Retinal pigment epithelial cell (primary cell): ENCODE data around the gene PPIL6.

ENCODE experiments used
- DNase-seq: peaks from one replicate; pipeline ENCODE4 v3.0.0-alpha.2; 2010; ENCODE audit warnings: low read depth
- H3K4me3 ChIP-seq: 2 replicates; pipeline ENCODE4 v1.5.1; 2011; ENCODE audit warnings: mild to moderate bottlenecking, low read length, control low read depth, moderate library complexity
- TF ChIP-seq, protein P1 (sequence below): conservative IDR thresholded peaks from 2 replicates; pipeline ENCODE4 v1.5.1; 2011; ENCODE audit warnings: low read depth, low read length, control low read depth, inconsistent platforms

Gene PPIL6

DNA sequence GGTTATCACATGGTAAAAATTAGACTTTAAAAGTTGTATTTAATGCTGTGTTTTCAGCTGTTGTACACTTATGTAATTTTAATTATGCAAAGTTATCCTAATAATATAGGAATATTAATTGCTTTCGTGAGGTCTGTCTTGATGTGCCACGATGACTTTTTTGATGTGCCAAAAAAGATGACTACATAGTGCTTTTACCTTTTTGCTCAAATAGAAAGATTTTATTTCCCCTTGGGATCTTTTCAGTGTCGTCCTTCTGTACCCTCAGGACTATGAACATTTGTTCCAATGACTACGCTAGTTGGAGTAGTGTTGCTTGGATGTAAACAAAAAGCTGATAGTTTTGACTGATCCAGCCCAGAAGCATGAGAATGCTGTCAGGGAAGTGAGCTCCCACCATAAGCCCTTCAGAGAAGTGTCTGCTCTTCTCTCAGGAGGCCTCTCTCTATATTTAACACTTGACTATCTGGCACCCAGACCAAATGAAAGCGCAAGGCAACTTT, 56.9 kb downstream of the PPIL6 start:
- H3K4me3 ChIP-seq, result peak overlapping the region; percentile 64
- DNase-seq, result no peak
- TF ChIP-seq, protein P1, sequence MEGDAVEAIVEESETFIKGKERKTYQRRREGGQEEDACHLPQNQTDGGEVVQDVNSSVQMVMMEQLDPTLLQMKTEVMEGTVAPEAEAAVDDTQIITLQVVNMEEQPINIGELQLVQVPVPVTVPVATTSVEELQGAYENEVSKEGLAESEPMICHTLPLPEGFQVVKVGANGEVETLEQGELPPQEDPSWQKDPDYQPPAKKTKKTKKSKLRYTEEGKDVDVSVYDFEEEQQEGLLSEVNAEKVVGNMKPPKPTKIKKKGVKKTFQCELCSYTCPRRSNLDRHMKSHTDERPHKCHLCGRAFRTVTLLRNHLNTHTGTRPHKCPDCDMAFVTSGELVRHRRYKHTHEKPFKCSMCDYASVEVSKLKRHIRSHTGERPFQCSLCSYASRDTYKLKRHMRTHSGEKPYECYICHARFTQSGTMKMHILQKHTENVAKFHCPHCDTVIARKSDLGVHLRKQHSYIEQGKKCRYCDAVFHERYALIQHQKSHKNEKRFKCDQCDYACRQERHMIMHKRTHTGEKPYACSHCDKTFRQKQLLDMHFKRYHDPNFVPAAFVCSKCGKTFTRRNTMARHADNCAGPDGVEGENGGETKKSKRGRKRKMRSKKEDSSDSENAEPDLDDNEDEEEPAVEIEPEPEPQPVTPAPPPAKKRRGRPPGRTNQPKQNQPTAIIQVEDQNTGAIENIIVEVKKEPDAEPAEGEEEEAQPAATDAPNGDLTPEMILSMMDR, result no peak

DNA sequence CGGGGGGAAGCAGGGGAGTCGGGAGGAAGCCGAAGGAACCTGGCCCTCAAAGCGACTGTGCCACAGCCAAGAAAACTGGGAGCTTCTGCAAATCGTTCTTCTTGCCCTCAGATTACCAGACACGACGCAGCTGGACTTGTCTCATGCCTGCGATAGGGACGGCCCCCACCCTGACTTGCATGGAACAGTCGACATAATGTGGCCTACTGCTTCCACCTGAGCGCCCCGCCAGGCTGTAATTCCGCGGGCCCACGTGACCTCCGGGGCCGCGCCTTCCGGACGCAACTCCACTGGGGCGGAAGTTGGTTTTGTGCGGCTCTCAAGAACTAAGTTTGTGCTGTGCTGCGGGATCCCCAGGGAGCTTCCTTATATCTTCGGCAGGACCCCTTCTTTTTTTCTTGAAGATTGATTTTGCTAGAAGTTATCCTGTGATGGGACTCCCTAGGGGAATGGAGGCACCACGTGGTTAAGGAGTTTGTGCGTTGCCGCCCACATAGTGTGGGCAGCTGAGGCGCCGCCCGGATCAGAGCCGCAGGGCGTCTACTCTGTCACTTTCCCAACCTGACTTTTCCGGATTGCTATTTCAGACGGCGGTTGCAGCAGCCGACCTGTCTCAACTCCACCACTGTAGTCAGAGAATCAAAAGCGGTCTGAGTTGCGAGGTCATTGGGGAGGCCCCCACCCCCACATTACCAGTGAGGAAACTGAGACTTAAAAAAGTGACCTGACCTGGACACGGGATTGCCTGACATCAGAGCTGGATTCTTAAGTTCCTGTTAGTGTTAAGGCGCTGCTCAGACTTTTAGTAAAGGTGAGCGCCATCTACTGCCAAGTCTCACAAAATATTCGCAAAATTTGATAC, 57.6 kb downstream of the PPIL6 start:
- DNase-seq, result peak; percentile 76
- peak overlapping the region; percentile 64 for H3K4me3 ChIP-seq
- TF ChIP-seq, protein P1, result peak; percentile 57

DNA sequence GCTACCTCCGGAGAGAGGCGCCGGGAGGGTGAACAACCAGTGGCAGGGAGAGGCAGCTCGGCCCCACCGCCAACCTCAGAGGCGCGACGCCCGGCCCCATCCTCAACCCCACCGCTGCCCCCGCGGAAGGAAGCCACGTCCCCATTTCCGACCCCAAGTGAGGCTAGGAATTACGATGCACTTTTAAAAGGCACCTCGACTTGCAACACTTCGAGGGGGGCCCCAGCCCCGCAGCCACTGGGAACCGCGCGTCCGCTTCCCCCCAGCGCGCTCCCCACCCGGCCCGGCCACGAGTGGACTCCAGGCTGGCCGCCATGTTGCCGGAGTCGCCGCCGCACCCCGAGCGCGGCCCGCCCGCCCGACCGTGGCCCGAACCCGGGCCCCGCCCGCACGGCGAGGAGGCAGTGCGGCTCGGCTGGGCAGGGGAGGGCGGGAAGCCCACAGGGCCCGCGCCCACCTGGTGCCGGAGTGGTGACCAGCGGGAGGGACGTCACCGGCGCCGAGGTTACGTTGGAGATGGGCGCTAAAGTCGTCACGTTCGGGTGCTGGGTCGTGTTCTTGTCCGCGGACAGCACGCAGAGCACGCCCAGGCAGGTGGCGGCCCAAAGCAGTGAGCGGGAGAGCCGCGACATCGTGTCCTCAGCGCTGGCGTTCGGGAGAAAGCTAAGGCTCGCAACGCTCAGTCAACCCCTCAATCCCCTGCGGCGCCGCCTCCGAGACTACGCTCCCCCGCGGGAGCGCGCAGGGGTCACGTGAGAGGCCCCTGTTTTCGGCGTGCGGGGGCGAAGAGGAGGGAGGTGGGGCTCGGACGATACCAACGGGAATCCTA, 58.5 kb downstream of the PPIL6 start, which contains the start of gene CD164:
Gene CD164 (minus strand): TSS at position 721 of the 829 bp plus-strand sequence. CDS start 89 bp downstream, at position 632.
- H3K4me3 ChIP-seq, result peak within 1 kb of the TSS; percentile 64
- peak; percentile 84 for DNase-seq
- TF ChIP-seq, protein P1, result no peak

DNA sequence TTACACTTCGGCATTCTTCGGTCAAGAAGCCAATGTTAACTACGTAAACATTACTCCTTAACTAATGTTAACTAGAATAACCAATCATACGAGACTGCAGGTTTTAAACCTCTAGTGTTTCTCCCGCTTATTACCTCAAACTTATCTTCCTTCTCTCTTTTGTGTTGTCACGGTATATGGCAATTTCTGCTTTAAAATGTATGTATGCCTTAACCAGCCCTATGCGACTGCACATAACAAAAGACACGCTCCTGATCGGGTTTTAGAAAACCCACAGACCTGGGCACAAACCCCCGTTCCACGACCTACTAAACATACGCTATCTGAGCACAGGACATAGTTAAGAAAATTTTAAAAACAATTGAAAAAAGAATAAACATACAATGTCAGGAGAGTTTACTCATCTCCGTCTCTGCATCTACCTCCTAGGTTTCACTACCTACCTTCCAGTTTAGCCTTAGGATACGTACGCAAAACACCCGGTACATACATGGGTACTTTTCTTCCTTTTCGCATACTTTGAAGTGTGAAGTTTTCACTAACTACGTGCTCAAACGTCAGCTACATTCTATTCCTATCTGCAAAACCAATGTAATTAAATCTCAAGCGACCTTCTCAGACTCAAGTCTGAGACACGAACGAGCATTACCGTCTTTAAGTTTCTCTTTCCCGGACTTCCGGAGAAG, 59.2 kb downstream of the PPIL6 start:
- H3K4me3 ChIP-seq, result peak overlapping the region; percentile 64
- TF ChIP-seq, protein P1, result no peak
- DNase-seq, result no peak

DNA sequence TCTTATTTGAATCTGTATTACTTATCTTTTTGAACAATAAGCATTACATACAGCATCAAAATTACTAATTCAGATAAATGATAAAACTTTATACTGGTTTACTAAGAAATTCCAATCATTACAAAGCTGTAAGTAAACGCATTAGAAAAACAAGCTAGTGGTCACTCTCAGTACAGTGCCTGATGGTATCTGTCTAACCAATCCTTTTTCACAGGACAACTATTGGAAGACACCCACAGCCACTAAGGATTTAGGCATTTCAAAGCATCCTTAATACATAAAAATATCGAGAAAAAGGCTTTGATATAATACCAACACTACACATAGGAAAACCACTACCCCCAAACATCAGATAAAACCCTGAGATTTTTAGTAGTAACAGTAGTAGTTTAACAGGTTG, 60.7 kb downstream of the PPIL6 start:
- DNase-seq, result no peak
- H3K4me3 ChIP-seq, result peak overlapping the region; percentile 64
- TF ChIP-seq, protein P1, result no peak

DNA sequence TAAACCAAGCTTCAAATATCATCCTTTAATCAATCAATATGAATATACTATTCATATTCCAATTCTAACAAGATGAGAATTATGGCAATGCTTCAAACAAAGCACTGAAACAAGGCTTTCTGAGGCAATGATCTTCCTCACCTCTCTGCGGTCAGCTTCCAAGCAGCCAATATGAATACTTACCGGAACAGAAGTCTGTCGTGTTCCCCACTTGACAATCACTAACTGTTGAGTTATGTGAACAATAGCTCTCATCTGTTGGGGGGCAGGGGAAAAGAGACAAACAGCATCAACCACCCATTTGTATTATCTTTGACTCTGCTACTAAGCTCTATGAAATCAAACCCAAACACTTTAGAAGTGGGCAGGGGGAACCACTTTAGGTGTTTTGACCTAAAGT, 62.7 kb downstream of the PPIL6 start:
- H3K4me3 ChIP-seq, result no peak overlapping the region
- TF ChIP-seq, protein P1, result no peak
- no peak for DNase-seq
